HepG2 (cell line): Measurements from ENCODE around the gene SLC39A1. TPM values are rescaled to one million over a fixed set of nuclear protein-coding genes. Genes with fewer than 3 reads are reported as not detected.
A peak's percentile ranks its signal among the peaks of the same experiment; 100 is the strongest.

Source experiments
- DNMT1 ChIP-seq: sonication (generic); formaldehyde crosslinking; IDR thresholded peaks from 2 replicates; pipeline ENCODE4 v1.5.1; 2020; ENCODE audit warnings: mild to moderate bottlenecking, missing genetic modification reagents
- GABPA ChIP-seq, 2 experiments: IDR thresholded peaks; 2 replicates each; pipeline ENCODE4 v1.6.1; 2011 to 2016; ENCODE audit warnings: low read depth in 2 of 2, low read length in 1 of 2, missing biosample characterization in 1 of 2, missing genetic modification characterization in 1 of 2
- HBP1 ChIP-seq: IDR thresholded peaks from 2 replicates; pipeline ENCODE4 v1.6.1; 2016; ENCODE audit warnings: low read depth, control low read depth
- HNRNPLL ChIP-seq: fragments of 200-400 bp; formaldehyde crosslinking; IDR thresholded peaks from 2 replicates; pipeline ENCODE4 v1.6.1; 2017; ENCODE audit warnings: mild to moderate bottlenecking, low read depth, low read length; ENCODE audit not compliant: poor library complexity, severe bottlenecking
- NFKBIZ ChIP-seq: IDR thresholded peaks from 2 replicates; pipeline ENCODE4 v1.6.1; 2018; ENCODE audit warnings: missing genetic modification reagents, missing compliant biosample characterization
- NR2F1 ChIP-seq, 2 experiments: fragments of 450-650 bp in 1 of 2; formaldehyde crosslinking in 1 of 2; IDR thresholded peaks; 2 replicates each; pipeline versions ENCODE4 v1.5.0 to v1.6.1; 2016 to 2020; ENCODE audit warnings: mild to moderate bottlenecking in 1 of 2, missing compliant biosample characterization in 1 of 2, missing genetic modification reagents in 1 of 2, moderate library complexity in 1 of 2
- PCBP2 ChIP-seq: fragments of 200-400 bp; formaldehyde crosslinking; optimal IDR thresholded peaks from 2 replicates; pipeline ENCODE3; 2018; ENCODE audit warnings: low read length, low read depth; ENCODE audit not compliant: poor library complexity, severe bottlenecking
- PLRG1 ChIP-seq: fragments of 450-650 bp; conservative IDR thresholded peaks from 2 replicates; pipeline ENCODE4 v1.6.1; 2016
- TP53 ChIP-seq: sonication (generic); formaldehyde crosslinking; conservative IDR thresholded peaks from 2 replicates; pipeline ENCODE4 v1.4.0; 2020; ENCODE audit warnings: missing genetic modification reagents
- ZBTB40 ChIP-seq, 2 experiments: fragments of 450-650 bp in 1 of 2; sonication (generic) in 1 of 2; formaldehyde crosslinking in 1 of 2; IDR thresholded peaks; 2 replicates each; pipeline versions ENCODE4 v1.6.1 to v1.8.0; 2016 to 2022; ENCODE audit warnings: antibody characterized with exemption in 1 of 2, mild to moderate bottlenecking in 1 of 2, missing genetic modification reagents in 1 of 2
- ZNF232 ChIP-seq: sonication (generic); formaldehyde crosslinking; IDR thresholded peaks from 2 replicates; pipeline ENCODE4 v1.4.0; 2020; ENCODE audit warnings: missing genetic modification reagents, borderline replicate concordance
- ZNF432 ChIP-seq: sonication (generic); formaldehyde crosslinking; IDR thresholded peaks from 2 replicates; pipeline ENCODE4 v1.5.0; 2020; ENCODE audit warnings: missing genetic modification reagents, mild to moderate bottlenecking, borderline replicate concordance
- ZNF891 ChIP-seq: sonication (generic); formaldehyde crosslinking; IDR thresholded peaks from 2 replicates; pipeline ENCODE4 v1.5.0; 2020; ENCODE audit warnings: mild to moderate bottlenecking, missing genetic modification reagents
- polyA plus RNA-seq, 8 experiments: library from polyadenylated mRNA; depleted of rRNA in 3 of 8; stranded (reverse) in 7 of 8; unstranded in 1 of 8; fragments of >200 nt; fragmentation: Illumina TruSeq in 4 of 8; extraction: Trizol in 4 of 8; gene quantifications; 2 replicates each; pipeline versions ENCODE4 v1.2.1 to v1.2.3, GENCODE V29; 2011 to 2016; ENCODE audit warnings: low read depth in 4 of 8, missing spikeins in 1 of 8, mixed read lengths in 1 of 8; ENCODE audit not compliant: insufficient read depth in 1 of 8
- total RNA-seq, 5 experiments: library from RNA; depleted of rRNA; stranded (reverse); fragments of >200 nt; fragmentation: Illumina TruSeq; extraction: Trizol; gene quantifications; 2 replicates each; pipeline ENCODE4 v1.2.3, GENCODE V29; 2016; ENCODE audit warnings: low read depth in 1 of 5
- TF ChIP-seq, protein P1 (sequence below): IDR thresholded peaks from 2 replicates; pipeline ENCODE4 v1.6.1; 2016; ENCODE audit warnings: missing genetic modification reagents, missing compliant biosample characterization
- TF ChIP-seq, protein P2 (sequence below): sonication (generic); formaldehyde crosslinking; IDR thresholded peaks from 2 replicates; pipeline ENCODE4 v1.4.0; 2020; ENCODE audit warnings: missing genetic modification reagents

SLC39A1 gene
- total and polyA plus RNA-seq, 2 of the 13 experiments (the other 11 are each of a cell fraction or from before 2014, with no cell fraction given), result 71.2 to 78.4 TPM

- TF ChIP-seq ZNF232, result peak; percentile 60; the same call in 1 of the 2 replicates
- TF ChIP-seq HNRNPLL, result peak; percentile 30
- no peak for TF ChIP-seq HBP1 (CRISPR knock-in tag)
- no peak for TF ChIP-seq PLRG1
- TF ChIP-seq, protein P1, sequence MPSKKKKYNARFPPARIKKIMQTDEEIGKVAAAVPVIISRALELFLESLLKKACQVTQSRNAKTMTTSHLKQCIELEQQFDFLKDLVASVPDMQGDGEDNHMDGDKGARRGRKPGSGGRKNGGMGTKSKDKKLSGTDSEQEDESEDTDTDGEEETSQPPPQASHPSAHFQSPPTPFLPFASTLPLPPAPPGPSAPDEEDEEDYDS (CRISPR knock-in tag), result peak; percentile 79
- no peak for TF ChIP-seq TP53 (CRISPR knock-in tag)
- 0 out of 2 replicates have a peak, but pooled peaks have one; percentile 30 for TF ChIP-seq ZNF891 (CRISPR knock-in tag)
- no peak for TF ChIP-seq NFKBIZ (CRISPR knock-in tag)
- TF ChIP-seq ZBTB40 (IDR thresholded peaks at IDR 0.05), result no peak
- 0 out of 2 replicates have a peak, but pooled peaks have one; percentile 22 for TF ChIP-seq ZBTB40 (CRISPR knock-in tag; IDR thresholded peaks at IDR 0.05)
- TF ChIP-seq PCBP2, result no peak
- TF ChIP-seq GABPA (IDR thresholded peaks at IDR 0.05; ENCODE audit: low read depth, low read length), result peak; percentile 56
- peak; percentile 82 for TF ChIP-seq GABPA (CRISPR knock-in tag; IDR thresholded peaks at IDR 0.05; ENCODE audit: low read depth)
- TF ChIP-seq NR2F1 (CRISPR knock-in tag; IDR thresholded peaks at IDR 0.05), result no peak
- TF ChIP-seq, protein P2, sequence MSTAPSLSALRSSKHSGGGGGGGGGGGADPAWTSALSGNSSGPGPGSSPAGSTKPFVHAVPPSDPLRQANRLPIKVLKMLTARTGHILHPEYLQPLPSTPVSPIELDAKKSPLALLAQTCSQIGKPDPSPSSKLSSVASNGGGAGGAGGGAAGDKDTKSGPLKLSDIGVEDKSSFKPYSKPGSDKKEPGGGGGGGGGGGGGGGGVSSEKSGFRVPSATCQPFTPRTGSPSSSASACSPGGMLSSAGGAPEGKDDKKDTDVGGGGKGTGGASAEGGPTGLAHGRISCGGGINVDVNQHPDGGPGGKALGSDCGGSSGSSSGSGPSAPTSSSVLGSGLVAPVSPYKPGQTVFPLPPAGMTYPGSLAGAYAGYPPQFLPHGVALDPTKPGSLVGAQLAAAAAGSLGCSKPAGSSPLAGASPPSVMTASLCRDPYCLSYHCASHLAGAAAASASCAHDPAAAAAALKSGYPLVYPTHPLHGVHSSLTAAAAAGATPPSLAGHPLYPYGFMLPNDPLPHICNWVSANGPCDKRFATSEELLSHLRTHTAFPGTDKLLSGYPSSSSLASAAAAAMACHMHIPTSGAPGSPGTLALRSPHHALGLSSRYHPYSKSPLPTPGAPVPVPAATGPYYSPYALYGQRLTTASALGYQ (CRISPR knock-in tag), result 0 out of 2 replicates have a peak, but pooled peaks have one; percentile 45
- TF ChIP-seq DNMT1, result 0 out of 2 replicates have a peak, but pooled peaks have one; percentile 1
- no peak for TF ChIP-seq ZNF432
Observed at GRCh38 chr1:153963030-153963849, at the start of gene SLC39A1 (continued).
